Medulla oblongata (tissue), 1 donor: ENCODE data around the gene CPSF3.

Source experiments
- DNase-seq: peaks from one replicate; pipeline ENCODE4 v3.0.0-alpha.2; 2015; ENCODE audit errors: extremely low spot score

CPSF3 gene

DNA sequence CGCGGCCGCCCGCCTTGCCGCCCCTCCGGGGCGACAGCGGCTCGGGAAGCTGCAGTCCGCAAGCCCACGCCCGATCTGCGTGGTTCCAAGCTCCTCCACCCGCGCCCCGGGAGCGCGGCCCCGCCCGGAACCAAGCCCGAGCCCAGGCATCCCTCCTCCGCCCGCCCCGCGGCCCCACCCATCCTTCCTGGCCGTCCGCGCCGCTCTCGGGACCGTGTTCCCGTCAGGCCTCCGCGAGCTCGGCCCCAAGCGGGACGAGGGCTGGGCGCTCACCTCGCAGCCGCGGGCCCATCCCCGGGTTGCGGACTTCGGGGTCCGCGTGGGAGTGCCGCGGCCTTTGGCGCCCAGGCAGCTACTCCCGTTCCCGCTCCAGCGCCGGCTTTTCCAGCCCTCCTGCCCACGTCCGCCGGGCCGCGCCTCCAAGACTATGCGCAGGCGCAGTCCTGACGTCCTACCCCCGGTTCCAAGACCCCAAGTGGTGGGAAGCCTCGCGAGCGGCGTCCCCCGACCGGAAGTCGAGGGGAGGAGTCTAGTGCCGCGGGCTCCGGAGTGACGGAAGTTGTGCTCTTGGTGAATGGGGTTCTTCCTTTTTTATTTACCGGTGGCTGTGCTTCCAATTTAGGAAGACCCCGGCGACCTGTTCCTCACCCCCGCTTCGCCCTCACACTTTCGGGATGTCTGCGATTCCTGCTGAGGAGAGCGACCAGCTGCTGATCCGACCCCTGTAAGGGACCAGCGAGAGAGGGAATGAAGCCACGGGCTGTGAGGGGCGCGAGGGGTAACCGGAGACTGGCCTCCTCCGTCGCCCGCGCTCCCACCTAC is at the start of gene CPSF3, which contains the start of gene ITGB1BP1:
Gene CPSF3 (plus strand): TSS at position 555 of the 822 bp plus-strand sequence. CDS start 120 bp downstream, at position 675.
Gene ITGB1BP1 (minus strand): TSS at position 429 of the 822 bp plus-strand sequence. CDS start 4,831 bp downstream, outside the sequence.
- DNase-seq: peak; percentile 99

GRCh38 chr2:9374071-9374730 is 49.3 kb upstream of the CPSF3 start:
- no peak for DNase-seq

DNA sequence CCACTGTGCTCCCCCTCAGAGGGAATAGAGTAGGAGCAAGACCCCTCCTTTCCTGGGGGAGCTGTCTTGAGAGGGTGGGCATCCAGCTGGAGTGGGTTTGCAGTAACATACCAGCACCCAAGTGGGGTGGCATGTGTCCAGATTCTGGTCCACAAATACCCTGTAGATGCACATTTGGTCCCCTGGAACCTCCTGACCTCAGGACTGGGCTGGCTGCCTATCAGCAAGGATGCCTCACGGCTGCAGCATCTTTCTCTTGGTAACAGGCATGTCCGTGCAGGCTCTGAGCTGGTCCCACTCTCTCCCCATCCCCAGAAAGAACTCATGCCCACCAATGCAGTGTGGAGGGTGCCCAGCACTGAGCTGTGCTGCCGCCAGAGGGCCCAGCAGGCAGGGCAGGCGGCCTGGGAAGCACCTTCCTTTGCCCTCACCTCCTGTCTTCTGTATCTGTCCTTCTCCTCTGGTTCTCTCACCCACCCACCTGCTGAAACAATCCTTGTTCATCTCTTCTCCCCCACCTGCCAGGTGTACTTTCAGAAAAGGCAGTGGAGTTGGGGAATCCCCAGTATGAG is 47.5 kb upstream of the CPSF3 start:
- DNase-seq: no peak

DNA sequence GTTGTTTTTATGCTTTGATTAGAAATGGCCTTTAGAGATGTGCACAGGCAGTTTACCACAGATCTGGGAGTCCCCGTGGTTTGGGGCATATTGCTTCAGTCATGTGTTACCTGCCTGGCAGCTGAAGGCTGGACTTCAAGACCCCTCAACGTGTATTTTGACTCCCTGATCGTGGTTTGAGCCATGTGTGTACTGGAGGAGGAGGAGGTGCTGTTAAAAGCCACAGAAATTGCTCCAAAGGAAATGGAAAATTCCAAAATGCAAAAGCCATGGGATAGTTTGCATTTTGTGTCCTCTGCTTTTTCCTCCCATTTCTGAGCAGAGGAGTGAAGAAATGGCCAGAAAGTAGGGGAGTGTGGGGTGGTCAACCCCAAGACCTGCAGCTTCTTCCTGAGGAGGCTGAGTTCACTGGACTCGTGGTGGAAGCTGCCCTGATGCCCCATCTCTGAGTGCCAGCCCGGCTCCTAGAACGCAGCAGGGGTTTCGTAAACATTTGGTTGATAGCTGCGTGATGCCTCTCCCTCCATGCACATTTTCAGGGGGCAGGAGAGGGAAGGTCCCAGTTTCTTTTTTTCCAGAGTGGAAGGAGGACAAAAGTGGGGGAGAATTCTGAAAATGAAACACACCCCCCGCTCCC is 45.9 kb upstream of the CPSF3 start:
- no peak for DNase-seq

DNA sequence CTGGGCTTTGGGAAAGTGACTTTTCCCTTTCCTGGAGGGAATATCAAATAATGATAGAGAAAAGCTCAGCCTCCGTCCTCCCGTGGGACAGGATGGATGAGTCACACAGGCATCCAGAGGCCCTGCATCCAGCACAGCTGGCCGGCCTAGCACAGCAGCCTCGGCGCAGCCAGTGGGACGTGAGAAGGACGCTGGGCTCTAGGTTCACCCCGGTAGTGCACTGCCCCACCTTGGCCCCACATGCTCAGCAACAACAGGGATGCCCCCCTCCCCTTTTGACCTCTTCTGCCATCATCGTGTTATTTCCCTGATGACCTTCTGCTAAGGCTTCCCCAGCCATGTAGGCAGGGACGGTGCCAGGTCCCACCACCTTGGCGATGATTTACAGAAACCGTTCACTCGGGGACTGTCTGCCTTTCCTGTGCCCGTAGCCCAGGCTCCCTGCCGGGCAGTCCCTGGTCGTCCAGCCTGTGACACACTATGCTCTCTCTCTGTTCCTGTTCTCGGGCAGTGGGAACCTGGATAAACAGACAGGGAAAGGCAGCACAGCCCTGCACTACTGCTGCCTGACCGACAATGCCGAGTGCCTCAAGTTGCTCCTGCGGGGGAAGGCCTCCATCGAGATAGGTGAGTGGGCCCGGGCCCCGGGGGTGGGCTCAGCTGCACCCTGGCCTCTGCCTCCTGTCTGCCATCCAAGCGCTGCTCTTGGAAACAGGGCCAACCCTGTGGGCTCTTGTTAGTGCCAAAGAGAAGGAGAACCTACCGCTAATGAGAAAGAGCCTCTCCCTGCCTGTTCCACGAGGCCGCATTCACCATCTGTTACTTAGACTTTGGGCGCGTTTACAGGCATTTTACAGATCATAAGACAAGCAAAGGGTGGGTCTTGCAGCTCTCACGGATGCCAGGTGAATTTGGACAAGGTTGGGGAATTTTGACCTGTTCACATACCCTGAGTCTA is 44.7 kb upstream of the CPSF3 start:
- no peak for DNase-seq

- no peak for DNase-seq
Measured at GRCh38 chr2:9379391-9379755, 44.1 kb upstream of the CPSF3 start.

DNA sequence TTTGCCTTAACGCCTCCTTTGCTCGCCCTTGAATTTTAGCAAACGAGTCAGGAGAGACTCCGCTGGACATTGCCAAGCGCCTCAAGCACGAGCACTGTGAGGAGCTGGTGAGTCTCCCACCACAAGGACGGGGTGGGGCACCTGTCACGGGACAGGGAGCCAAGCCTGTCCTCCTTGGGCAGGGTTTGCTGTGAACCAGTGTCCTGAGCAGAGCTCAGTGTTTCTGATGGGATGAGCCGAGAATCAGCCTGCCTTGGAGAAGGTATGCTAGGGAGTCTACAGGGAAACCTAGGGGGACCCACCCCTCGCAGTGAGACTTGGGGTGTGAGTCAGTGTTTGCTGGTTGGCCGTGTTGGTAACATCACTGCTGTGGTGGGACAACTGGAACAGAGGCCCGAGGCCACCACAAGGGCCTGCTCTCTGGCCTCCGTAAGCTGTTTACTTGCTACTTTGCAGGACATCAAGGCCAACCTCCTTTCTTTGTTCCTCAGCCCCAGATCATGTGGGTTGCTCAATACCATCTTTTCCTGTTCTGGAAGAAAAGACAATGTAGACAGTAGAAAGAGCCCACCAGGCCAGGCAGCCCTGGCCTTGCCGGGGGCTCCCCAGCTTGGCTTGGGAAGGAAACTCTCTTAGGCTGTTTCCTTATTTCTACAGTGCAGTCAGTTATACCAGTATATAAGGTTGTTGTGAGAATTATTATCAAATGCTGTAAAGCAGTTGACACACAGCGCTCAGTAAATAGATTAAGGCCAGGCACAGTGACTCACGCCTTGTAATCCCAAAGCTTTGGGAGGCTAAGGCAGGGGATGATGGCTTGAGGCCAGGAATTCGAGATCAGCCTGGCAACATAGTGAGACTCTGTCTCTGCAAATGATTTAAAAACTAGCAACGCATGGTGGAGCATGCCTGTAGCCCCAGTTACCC is 42.5 kb upstream of the CPSF3 start:
- DNase-seq: no peak

DNA sequence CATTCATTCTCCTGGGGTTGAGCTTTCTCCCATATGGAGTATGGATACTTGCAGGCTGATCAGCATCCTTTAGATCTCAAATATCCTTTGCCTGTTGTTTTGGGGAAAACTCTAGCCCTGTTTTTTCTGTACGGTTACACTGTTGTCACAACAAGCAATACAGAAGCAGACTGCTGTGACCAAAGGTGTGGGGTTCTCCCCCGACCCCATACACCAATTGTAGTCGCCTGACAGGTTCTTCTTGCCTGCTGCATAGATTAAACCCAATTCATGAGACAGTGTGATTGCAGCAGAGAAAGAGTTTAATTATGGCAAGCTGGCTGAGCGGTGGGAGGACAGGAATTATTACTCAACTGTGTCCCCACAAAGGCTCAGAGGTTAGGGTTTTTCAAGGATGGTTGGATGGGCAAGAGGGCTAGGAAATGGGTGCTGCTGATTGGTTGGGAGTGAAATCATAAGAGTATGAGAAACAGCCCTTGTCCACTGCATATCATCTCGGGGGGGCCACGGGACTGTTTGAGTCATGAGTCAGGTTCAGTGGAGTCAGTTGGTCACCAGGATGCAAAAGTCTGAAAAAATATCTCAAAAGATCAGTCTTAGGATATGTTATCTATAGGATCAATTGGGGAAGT is 40.7 kb upstream of the CPSF3 start:
- DNase-seq: no peak

GRCh38 chr2:9384521-9384920 is 38.9 kb upstream of the CPSF3 start:
- no peak for DNase-seq

- DNase-seq: no peak
Measured at GRCh38 chr2:9385841-9386240, 37.6 kb upstream of the CPSF3 start.

DNA sequence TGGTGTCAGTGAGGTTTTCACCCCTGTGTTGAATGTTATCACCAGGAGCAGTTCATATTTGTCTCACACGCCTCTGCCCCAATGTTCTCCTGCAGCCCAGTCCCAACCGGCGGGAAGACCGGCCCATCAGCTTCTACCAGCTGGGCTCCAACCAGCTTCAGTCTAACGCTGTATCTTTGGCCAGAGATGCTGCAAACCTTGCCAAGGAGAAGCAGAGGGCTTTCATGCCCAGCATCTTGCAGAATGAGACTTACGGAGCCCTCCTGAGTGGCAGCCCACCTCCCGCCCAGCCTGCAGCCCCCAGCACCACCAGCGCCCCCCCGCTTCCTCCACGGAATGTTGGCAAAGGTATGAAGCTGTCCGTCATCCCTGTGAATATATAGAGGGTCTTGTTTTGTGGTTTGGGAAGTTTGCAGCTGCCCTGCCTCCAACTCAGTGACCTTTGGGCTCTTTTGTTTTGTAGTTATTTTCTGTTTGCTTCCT is 35.2 kb upstream of the CPSF3 start:
- DNase-seq: no peak

DNA sequence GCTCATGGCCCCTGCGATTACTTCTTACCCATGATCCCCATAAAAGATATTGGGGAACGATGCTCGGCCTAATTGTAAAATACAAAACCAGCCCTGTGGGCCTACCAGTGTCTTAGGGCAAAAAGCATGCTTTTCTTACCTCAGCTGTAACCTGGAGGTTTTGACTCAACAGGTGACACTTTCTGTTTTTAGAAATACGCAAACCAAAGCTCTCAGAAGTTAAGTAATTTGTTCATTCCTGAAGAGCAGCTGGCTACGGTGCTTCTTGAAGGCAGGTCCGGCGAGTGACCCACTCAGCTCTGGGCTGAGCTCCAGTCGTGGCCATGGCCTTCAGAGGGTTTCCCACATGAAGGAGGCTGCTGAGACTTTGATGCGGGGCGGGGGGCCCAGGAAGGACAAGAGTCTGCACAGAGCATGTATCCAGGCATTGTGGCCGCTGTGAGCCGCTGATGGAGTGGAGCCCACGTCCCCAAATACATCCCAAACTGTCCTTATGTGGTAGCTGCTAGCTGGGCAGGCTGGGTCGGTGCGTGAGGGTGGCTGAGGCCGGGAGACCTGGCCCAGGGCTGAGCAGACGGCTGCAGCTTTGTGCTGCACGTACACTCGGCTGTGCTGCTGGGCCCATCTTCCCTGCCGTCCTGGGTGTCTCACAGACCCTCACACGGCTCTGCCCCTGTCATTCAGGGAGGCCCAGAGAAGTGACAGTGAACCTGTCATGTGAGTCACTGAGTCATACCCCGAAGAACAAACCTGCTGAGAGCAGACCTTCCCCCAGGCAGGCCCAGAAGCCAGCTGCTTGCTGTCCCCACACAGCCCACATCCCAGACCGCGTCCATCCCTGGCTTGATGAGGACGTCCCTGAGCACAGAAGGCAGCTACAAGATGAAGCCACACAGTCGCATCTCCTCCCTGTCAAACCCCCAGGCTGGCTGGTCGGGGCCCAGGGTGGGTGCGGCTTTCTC is 34.2 kb upstream of the CPSF3 start:
- DNase-seq: no peak

DNA sequence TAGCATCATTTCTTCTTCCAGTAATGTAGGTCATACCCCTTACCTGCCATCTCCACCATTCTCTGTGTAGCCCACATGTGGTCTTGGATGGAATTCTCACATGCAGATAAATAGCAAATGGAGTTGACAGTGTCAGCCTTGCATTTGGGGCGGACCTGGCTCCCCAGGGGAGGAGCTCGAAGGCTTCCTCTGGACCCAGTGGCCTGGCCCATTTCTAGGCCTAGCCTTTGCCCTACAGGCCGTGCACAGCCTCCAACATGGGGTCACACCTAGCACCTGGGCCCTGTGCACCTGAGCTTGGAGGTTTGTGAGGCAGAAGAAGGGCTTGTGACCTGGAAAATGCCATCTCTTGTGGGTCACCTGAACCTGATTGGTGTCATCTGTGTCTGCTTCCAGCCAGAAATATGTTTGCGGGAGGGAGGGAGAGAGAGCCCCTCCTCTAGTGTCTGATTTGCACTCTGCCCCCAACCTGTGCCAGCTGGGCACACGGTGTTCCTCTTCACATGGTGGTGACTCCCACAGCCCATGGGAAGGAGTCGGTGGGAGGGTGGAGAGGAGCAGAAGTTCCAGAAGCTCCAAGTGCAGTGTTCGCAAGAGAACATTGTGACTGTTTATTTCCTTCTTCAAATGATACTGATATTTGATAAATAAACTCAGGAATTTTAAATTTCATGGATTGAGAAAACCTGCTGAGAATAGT is 33.2 kb upstream of the CPSF3 start:
- no peak for DNase-seq

- no peak for DNase-seq
Measured at GRCh38 chr2:9390991-9391390, 32.5 kb upstream of the CPSF3 start.

GRCh38 chr2:9391961-9392720 is 31.3 kb upstream of the CPSF3 start:
- no peak for DNase-seq

- no peak for DNase-seq
Measured at GRCh38 chr2:9392898-9393765, 30.3 kb upstream of the CPSF3 start.
